ENCODE data around the gene ABLIM2.

ABLIM2 gene

DNA sequence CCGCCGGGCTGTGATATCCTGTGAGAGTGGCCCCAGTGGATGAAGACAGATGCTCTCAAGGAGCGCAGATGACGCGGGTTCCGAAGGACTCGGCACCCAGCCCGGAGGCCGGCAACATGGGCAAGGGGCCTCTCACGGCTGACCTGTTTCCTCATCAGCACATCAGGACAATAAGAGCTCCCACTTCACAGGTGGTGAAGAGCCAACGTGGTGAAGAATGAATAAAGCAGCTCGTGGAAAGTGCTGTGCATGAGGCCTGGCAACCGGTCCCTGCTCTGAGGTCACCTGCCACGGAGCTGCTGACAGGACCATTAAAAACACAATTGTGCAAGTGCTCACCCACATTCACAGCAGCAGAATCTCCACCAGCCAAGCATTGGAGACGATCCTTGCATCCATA, 22.9 kb downstream of the ABLIM2 start:
- peak; percentile 82 for DNase-seq

DNA sequence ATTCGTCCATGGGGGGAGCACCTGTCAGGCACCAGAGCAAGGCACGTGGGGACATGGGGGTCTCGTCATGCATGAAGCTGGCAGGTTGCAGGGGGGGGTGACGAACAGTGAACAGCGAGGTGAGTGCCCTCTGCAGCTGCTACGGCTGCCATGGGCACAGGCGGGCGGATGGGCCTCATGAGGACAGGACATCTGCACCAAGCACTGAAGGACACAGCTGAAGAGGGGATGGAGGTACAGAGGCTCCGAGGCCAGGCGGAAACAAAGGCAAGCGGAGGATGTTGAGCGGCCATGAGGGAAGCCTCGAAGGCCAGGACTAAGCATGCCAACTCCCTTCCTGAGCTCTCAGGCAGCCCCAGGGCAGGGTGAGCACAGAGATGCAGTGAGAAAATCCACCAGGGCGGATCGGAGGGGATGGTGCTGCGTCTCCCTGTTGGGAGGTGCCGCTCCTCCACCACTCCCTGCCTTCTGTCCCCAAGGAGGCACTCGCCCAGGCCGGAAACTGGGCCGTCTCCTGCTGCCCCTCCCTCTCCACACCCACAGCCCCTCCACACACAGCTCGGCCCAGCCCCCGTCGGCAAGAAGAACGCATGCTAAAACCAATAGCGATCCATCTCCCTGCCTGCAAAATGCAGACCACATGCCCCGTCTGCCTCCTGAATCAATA, 24.6 kb downstream of the ABLIM2 start:
- no peak for DNase-seq

DNA sequence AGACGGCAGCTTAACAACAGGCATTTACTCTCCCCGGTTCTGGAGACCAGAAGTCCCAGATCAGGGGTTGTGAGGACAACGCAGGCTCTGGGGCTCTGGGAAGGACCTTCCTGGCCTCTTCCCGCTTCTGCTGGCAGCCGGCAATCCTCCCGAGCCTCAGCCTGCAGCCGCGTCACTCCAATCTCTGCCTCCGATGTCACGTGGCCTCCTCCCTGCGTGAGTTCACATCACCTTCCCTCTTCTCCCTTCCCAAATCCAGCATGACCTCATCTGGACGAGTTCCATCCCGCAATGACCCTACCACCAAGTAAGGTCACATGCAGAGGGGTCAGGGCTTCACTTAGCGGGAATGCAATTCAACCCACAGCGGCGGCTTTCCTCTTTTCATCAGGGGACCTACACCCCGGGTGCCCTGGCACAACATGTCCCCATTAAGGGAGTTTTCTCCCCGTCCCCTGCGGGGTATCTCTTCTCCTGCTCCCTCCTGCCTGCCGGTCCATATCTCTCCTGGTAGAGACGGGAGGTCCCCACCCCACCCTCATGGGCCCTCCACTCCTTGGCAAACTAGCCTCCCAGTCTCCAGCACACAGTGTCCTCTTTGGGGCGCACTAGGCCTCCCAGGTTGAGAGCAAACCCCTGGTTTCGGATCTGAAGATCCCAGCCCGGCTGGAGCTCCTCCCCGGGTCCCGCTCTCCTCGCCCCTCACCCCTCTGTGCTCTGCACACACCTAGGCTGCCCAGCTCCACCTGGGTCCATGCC, 25.5 kb downstream of the ABLIM2 start:
- DNase-seq = no peak

DNA sequence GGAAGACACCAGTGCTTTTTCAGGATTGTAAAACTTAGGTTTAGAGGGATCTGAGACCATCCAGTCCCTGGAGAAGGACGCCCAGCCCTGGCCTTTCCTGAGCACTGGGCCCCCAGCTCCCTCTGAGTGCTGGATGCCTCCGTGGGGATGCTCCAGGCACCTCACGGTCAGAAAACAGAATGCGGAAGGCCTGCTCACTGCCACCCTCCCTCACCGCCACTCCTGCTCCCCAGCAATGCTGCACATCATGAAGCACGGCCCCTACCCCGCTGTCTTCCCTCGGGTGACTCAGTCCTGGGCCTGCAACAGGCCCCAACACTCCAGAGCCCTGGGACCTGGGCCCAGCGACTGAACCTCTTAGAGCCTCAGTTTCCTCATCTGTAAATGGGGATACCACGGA, 26.2 kb downstream of the ABLIM2 start:
- no peak for DNase-seq

DNA sequence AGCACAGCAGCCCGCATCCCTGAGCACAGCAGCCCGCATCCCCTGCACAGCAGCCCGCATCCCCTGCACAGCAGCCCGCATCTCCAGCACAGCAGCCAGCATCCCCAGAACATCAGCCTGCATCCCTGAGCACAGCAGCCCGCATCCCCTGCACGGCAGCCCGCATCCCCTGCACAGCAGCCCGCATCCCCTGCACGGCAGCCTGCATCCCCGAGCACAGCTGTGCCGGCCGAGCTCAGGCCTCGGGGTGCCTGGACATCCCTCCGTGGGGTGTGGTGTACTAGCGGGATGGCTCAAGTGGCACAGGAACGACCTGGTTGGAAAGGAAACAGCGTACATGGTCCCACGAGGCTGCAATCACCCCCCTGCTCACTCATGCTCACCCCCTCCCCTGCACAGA, 26.8 kb downstream of the ABLIM2 start:
- no peak for DNase-seq

DNA sequence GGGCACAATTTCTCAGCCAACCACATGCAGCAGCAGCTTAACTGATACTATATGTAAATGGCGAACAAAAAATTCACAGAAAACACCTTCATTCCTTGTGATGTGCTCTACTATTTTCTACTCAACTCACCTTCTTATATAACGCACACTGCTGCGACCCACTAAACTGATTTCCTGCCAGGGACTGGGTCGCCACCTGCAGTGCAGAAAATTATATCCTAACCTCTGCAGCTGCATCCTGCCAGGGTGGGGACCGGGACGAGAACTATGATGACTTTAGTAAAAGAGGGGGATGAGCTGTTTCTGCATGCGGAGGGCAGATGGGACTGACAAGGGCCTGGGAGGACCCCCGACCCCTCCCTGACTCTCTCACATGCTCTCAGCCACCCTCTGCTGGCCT, 27.4 kb downstream of the ABLIM2 start:
- DNase-seq = no peak

DNA sequence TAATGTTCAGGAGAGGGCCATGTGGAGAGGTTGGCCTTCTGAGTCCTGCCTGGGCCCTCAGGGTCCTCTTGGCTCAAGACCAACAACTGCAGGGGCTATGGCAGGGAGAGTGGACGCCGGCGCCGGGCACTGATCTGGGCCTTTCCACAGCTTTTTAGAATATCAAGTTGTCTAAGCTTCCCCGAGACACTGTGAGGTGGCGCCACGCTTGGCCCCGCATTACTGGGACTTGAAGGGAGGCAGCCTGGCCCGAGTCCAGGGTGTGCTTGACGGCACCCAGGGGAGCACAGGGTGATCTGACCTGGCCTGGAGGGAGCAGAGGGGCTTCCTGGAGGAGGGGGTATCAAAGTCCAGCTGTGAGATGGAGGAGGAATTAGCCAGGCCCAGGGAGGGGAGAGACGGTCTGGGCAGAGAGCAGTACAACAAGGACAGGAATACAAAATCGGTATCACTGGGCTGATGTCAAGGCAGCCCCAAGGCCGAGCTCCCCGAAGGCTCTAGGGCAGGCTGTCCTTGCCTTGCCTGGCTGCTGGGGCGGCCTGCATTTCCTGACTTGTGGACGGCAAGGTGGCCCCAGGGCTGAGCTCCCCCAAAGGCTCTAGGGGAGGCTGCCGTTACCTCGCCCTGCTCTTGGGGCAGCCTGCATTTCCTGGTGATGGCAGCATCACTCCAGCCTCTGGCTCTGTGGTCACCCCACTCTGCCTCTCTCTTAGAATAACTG, 28.1 kb downstream of the ABLIM2 start:
- DNase-seq = no peak

DNA sequence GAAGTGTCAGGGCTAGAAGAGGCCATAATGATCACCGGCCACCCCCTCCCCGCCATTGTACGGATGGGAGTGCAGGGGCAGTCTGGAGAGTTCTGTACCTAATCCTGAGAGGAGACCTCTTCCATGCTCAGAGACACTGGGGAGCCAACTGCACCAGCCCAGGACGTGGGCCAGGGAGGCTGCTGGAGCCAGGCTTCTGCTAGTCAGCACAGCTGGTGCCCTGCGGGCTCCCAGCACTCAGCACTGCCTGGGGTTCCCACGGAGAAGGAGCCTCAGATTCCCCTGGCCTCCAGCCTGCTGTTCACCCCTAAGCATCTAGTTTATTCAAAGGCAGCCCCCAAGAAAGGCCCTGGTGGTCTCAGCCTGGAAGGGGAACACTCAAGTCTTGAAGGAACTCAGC, 28.8 kb downstream of the ABLIM2 start:
- no peak for DNase-seq

DNA sequence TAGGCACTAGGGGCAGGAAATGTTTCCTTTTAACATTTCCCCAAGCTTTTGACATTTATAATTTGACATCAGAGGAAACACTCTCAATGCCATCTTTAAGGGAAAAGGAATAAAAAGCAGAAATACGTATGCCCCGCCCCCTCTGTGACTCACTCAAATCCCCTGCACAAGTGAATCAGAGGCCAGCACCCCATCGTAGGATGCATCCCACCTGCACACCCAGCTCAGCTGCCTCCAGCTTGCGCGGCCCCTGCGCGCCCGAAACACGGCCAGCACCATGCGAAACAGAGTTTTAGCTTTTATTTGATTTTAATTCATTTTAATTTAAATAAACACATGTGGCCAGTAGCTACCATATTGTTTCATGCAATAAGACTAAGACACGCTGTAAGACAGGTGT, 29.5 kb downstream of the ABLIM2 start:
- no peak for DNase-seq

DNA sequence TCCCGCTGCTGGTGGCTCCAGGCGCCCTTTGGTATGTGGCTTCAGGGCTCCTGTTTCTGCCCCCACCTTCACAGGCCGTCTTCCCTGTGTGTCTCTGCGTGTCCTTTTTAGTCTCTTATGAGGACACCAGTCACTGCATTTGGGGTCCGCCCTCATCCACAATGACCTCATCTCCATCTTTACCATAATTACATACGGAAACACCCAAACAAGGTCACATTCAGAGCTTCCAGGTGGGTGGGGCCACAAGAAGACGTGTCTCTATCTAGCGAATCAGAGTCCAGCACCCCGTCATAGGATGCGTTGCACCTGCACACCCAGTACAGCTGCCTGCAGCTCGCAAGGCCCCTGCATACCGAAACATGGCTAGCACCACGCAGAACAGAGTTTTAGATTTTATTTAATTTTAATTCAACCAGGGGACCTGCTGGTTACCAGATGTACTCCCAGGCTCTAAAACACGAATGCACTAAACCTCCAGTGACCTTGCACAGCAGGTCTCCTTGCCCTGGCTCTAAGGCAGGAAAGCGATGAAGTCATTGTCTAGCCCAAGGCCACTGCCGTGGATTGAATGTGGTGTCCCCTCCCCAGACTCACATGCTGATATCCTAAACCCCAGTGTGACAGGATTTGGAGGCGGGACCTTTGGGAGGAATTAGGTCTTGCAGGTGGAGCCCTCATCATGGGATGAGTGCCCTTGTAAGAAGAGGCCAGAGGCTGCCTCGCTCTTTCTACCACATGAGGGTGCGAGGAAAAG, 30.3 kb downstream of the ABLIM2 start:
- DNase-seq = no peak

DNA sequence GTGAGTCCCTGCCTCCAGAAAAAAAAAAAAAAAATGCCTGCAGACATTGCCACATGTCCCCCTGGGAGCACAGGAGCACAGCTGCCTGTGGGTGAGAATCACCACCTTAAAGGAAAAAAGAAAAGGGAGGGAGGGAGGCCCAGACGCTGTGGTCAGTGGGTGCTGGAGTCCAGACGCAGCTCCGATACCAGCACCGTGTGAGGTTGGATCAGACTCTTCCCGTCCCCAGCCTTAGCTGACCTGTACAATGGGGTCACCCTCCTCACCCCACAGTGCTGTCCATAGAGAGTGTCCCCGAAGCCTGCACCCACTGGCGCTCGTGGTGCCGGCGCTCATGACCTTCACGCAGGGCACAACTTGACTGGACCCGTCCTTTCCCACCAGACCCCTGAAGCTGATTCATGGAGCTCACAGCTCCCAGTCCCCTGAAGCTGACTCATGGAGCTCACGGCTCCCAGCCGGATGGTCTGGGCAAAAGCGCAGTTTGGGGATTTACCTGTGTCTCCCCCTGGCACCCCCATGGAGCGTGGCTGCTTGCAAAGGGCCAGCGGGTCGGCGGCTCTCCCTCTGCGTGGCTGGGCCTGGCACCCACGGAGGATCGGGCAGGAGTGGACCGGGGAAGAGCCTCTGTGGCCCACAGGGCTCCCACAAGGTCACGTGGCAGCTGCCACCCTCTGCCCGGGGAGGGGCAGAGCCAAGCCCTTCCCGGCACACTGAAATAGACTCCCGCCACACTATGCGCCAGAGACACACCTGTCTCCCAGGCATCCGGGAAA, 31.4 kb downstream of the ABLIM2 start:
- no peak for DNase-seq

DNA sequence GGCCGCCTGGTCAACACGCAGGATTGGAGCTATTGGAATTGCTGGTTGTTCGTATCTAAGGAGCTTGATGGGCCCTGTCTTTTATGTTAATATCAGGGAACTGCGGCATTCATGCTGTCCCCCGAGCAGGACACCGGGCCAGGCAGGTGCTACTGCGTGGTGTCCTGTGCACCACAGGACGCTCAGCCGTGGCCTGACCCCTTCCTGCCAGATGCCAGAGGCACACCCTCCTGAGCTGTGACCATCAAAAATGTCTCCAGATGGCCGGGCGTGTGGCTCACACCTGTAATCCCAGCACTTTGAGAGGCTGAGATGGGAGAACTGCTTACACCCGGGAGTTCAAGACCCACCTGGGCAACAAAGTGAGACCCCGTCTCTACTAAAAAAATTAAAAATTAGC, 32.1 kb downstream of the ABLIM2 start:
- no peak for DNase-seq

DNA sequence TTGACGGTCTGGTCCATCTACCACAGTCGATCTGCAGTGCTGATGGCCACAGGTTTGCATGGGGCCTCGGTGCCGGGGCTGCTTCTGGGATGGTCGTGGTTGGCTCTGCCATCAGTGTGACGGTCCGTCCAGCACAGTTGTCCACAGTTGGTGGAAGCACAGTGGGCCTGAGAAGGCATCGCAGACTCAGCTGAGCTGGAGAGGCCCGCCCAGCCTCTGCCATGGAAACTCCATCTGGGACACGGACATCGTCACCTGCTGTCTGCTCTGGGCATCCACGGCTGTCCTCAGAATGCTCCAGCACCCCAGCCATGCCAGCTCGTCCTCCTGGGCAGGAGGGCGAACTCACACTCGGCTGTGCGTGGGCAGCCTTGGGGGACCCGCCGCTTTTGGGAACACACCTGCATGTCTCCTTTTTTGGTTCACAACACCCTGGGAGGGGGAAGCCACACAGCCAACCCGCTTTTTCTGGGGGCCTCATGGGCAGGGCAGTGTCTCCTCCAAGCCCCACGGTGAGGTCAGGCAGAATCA, 33.0 kb downstream of the ABLIM2 start:
- no peak for DNase-seq

DNA sequence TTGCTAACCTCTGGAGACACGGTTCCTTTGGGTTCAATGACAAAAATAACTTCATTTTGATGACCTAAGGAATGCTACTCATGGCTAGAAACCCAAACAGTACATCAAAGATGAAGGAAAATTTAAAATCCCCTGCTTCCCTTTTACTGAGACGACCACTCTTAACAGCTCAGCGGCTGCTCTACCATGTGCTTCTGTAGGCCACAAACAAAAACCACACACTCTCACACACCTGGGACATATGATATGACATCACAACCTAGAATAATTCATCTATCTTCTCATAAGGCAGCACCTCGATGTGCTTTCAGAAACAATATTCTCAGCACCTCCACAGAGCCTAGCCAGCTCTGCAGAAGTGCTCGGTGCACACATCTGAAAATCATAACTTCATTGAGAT, 34.7 kb downstream of the ABLIM2 start:
- DNase-seq = no peak

DNA sequence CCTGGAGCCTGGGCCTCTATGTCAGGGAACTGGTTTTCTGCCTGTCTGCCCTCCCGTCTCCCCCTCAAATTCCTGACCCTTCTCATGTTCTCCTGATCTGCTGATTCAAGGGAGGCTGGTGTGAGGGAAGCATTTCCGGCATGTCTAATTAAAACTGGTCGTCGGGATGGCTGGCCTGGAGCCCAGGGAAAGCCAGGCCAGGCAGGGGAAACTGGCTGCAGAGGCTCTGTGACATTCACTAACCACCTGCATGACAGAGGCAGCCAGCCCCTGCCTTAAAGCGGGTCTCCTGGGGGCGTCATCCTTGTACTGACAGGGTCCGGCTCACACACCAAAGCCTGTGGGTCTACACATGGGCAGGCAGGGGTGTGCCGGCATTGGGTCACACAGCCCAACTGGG, 35.2 kb downstream of the ABLIM2 start:
- DNase-seq = no peak

DNA sequence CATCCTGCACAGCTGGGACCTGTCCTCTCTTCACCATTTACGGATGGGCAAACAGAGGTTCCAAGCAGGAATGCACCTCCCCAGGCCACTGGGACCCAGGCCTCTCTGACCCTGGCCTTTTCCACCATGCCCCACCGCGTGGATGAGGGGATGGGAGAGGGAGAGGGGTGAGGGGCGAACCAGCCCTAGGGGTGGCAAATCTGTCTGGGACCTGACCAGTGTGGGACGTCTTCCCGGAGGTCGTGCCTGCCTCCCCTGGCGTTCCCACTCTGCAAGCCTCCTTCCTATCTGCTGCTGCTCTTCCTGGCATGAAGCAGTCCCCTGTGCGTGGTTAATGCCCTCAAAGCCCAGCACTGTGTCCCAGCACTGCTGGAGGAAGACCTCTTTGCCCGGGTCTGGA, 35.9 kb downstream of the ABLIM2 start:
- DNase-seq = no peak

DNA sequence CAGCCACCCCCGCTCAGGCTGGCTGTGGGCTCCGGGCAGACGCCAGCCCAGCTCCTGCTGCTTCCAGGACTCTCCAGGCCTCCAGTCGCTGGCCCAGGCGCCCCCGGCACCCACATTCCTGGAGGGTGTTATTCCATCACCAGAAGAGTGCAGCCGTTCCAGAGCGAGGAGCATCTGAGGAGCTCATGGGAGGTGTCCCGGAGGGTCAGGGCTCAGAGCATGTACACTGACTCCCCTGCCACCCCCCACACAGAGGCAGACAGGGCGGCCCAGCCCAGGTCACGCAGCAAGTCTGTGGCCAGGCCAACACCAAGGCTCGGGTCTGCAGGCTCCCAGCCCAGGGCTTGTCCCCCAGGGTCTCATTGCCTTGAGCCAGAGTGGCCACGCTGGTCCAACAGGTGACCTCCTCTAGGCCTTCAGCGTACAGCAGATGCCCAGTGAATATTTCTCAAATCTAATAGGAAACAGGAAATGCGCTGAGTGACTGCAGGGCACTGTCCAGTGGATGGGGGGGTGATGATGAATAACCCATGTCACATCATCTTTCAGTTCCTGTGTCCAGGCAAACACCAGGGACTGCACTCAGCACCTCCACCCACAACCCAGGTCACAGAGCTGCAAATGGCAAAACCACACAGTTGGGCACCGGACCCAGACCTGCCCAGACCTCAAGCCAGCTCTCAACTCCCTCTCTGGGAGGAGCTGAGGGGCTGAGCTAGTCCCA, 37.2 kb downstream of the ABLIM2 start:
- no peak for DNase-seq

DNA sequence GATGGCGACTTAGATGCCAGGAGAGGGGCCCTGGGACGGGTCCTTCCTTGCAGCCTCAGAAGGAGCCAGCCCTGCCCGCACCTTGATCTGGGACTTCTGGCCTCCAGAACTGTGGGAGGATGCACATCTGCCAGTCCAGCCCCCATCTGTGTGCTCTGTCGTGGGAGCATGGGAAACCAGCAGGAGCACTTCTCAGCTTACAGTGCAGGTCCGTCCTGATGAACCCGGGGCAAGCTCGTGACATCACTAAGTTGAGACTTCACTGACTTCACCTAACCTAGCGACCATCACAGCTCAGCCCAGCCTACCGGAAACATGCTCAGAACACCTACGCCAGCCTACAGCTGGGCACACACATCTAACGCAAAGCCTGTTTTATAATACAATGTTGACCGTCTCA, 38.1 kb downstream of the ABLIM2 start:
- no peak for DNase-seq

DNA sequence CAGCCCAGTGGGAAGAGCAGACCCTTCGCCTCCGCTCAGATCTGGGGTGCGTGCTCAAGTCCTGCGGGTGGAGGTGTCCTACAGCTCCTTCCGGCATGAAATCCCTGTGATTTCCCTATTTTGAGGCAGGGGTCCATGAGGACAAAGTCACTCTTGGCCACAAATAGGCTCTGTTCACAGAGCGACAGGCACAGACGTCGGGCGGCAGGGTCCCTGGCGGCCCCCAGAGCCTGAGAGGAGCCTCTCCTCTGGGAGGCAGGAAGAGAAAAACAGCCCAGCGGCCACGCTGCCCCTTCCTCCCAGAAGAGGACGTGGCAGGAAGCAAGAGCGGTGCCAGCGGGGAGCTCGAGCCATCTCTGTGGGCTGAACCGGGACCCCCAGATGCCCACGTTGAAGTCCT, 38.7 kb downstream of the ABLIM2 start:
- no peak for DNase-seq

DNA sequence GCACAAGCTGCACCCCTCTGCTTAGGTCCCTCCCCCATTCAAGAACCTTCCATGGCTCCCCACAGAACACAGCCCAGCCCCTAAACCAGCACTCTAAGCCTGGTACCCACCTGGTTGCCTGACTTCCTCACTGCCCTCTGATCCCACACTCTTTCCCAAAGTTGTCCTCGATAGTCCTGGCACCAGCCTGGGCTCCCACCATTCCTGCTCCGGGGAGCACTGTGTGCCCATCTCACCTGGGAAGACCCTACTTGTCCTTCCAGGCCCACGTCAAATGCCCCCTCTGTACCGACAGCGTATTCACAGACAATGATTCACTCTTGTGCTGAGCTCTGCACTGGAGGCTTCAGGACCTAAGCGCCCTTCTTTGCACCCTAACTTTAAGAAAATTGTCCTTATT, 40.1 kb downstream of the ABLIM2 start:
- no peak for DNase-seq

DNA sequence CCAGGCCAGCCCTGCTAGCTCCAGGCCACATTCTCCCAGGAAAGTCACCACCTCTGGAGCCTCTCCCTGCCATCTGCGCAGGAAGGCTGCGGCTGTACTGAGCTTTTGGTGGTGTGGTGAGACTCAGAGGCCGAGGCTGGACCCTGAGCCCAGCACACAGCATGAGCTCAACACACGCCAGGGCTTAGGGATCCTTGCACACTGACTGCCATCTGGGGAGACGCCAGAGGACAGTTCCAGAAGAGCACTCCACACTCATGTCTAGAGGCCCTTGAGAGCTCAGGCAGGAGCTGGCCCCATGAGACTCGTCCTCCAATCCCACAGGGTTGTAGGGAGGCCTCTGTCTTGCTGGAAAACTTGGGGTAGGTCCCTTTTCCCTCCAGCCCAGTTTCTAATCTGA, 40.6 kb downstream of the ABLIM2 start:
- DNase-seq = no peak

DNA sequence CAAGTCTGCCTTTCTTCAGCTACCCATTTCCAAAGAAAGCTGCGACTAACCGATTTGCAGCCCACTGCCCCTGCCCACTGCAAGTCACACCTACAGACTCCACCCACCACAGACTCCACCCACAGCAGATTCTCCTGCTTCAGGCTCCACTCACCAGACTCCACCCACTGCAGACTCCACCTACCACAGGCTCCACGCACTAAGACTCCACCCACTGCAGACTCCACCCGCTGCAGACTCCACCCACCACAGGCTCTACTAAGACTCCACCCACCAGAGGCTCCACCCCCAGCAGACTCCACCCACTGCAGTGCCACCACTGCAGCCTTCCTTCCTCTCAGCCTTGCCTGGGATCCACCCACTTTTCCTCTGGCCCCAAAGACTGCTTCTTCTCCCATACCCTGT, 41.3 kb downstream of the ABLIM2 start:
- peak; percentile 56 for DNase-seq
